Testis (tissue), 2 donors: Measurements from ENCODE around the gene CPZ.

Experiments
- CTCF ChIP-seq, 3 experiments: fragments of 450-650 bp in 2 of 3; fragments of 200-600 bp in 1 of 3; sonication (generic) in 1 of 3; IDR thresholded peaks; one replicate each; pipeline ENCODE4 v1.5.1; 2016 to 2019; ENCODE audit warnings: antibody characterized with exemption in 3 of 3, mild to moderate bottlenecking in 2 of 3, moderate library complexity in 1 of 3
- POLR2A ChIP-seq: fragments of 450-650 bp; IDR thresholded peaks from one replicate; pipeline ENCODE4 v1.6.1; 2017; ENCODE audit warnings: antibody characterized with exemption, mild to moderate bottlenecking, moderate library complexity

GRCh38 chr4:8615921-8616787 is 23.6 kb downstream of the CPZ start:
- TF ChIP-seq CTCF (IDR thresholded peaks at IDR 0.05) (no peak), POLR2A (no peak)
